H1 (cell line): ENCODE results near the gene RELA. TPM values are rescaled to one million over a fixed set of nuclear protein-coding genes. Genes with fewer than 3 reads are reported as not detected.

ENCODE experiments used
- CTCF ChIA-PET: fragments of 300-600 bp; sonication (Branson Sonifier 250); formaldehyde crosslinking; loops from one replicate; lab custom pipeline; 2021; ENCODE audit not compliant: partially characterized antibody; lab: Charles Lee
- POLR2A ChIA-PET: fragments of 300-600 bp; sonication (Branson Sonifier 250); formaldehyde crosslinking; loops from one replicate; lab custom pipeline; 2021; ENCODE audit warnings: inconsistent platforms; ENCODE audit not compliant: partially characterized antibody; lab: Charles Lee
- DNase-seq, 2 experiments: peaks; one replicate each; pipeline versions ENCODE4 v3.0.0 to v3.0.0-alpha.2; 2010 to 2022; ENCODE audit warnings: low spot score in 2 of 2, low read depth in 1 of 2, mixed read lengths in 1 of 2
- FAIRE-seq: peaks from 2 replicates; lab custom pipeline; 2011; peaks lifted over from hg19 to GRCh38; lab: Jason Lieb, UNC
- H2AFZ ChIP-seq: 2 replicates; pipeline ENCODE4 v1.8.1; 2012; ENCODE audit warnings: low read length, inconsistent platforms
- H2AK5ac ChIP-seq: 2 replicates; pipeline ENCODE4 v1.6.1; 2013; ENCODE audit warnings: low read depth, low read length
- H2BK120ac ChIP-seq: replicated peaks from 2 replicates; pipeline ENCODE3; 2013; ENCODE audit warnings: low read depth, low read length, inconsistent platforms
- H2BK12ac ChIP-seq: 2 replicates; pipeline ENCODE4 v1.6.1; 2013; ENCODE audit warnings: low read depth, low read length
- H2BK15ac ChIP-seq: 2 replicates; pipeline ENCODE4 v1.6.1; 2013; ENCODE audit warnings: low read length
- H2BK20ac ChIP-seq: 2 replicates; pipeline ENCODE4 v1.6.1; 2013; ENCODE audit warnings: low read length
- H2BK5ac ChIP-seq: 2 replicates; pipeline ENCODE4 v1.6.1; 2013; ENCODE audit warnings: low read depth, low read length
- H3K14ac ChIP-seq: 2 replicates; pipeline ENCODE4 v1.6.1; 2013; ENCODE audit warnings: inconsistent platforms; ENCODE audit not compliant: insufficient read length
- H3K18ac ChIP-seq: 2 replicates; pipeline ENCODE4 v1.6.1; 2013; ENCODE audit warnings: low read length; ENCODE audit errors: extremely low read depth
- H3K23ac ChIP-seq: 2 replicates; pipeline ENCODE4 v1.6.1; 2013; ENCODE audit warnings: inconsistent platforms; ENCODE audit not compliant: insufficient read length
- H3K23me2 ChIP-seq: 2 replicates; pipeline ENCODE4 v1.6.1; 2013; ENCODE audit warnings: low read depth, low read length
- H3K27ac ChIP-seq: 2 replicates; pipeline ENCODE4 v1.6.1; 2011; ENCODE audit warnings: low read depth, low read length, inconsistent platforms
- H3K27me3 ChIP-seq, 4 experiments: replicated peaks in 1 of 4; 1 replicate in 1 of 4; 2 replicates in 3 of 4; pipeline versions ENCODE4 v1.6.1 to v1.8.1; 2011 to 2013; ENCODE audit warnings: low read length in 3 of 4, mild to moderate bottlenecking in 3 of 4, inconsistent platforms in 2 of 4, mixed read lengths in 2 of 4, moderate library complexity in 1 of 4; ENCODE audit not compliant: control insufficient read depth in 3 of 4, insufficient read depth in 3 of 4; ENCODE audit errors: extremely low read depth in 1 of 4
- H3K36me3 ChIP-seq, 4 experiments: 2 replicates each; pipeline versions ENCODE4 v1.6.1 to v1.8.1; 2011 to 2013; ENCODE audit warnings: mild to moderate bottlenecking in 4 of 4, low read length in 3 of 4, moderate library complexity in 2 of 4, control low read depth in 1 of 4, inconsistent platforms in 1 of 4; ENCODE audit not compliant: insufficient read depth in 4 of 4, control insufficient read depth in 2 of 4
- H3K4ac ChIP-seq: replicated peaks from 2 replicates; pipeline ENCODE3; 2013; ENCODE audit warnings: low read length, low read depth, mixed read lengths, inconsistent platforms; ENCODE audit not compliant: insufficient read length
- H3K4me1 ChIP-seq, 4 experiments: replicated peaks in 1 of 4; 1 replicate in 1 of 4; 2 replicates in 3 of 4; pipeline versions ENCODE4 v1.6.1 to v1.8.1; 2011 to 2013; ENCODE audit warnings: low read length in 3 of 4, inconsistent platforms in 2 of 4, mixed read lengths in 1 of 4; ENCODE audit not compliant: insufficient read depth in 4 of 4, control insufficient read depth in 3 of 4
- H3K4me2 ChIP-seq, 2 experiments: 2 replicates each; pipeline versions ENCODE4 v1.6.1 to v1.8.1; 2011 to 2013; ENCODE audit warnings: low read depth in 2 of 2, low read length in 2 of 2, control low read depth in 1 of 2, inconsistent platforms in 1 of 2, mild to moderate bottlenecking in 1 of 2; ENCODE audit not compliant: insufficient read depth in 1 of 2
- H3K4me3 ChIP-seq, 4 experiments: fragments of 200-600, 300-600 bp in 1 of 4; sonication (generic), shearing (Covaris generic), sonication (Bioruptor Twin) in 1 of 4; 2 replicates each; pipeline versions ENCODE4 v1.5.1 to v1.8.1; 2011 to 2016; ENCODE audit warnings: low read length in 4 of 4, low read depth in 3 of 4, control low read depth in 2 of 4, inconsistent platforms in 2 of 4, mild to moderate bottlenecking in 2 of 4, mixed read lengths in 1 of 4, moderate library complexity in 1 of 4; ENCODE audit not compliant: insufficient read depth in 2 of 4; ENCODE audit errors: extremely low read depth in 1 of 4
- H3K56ac ChIP-seq: replicated peaks from 2 replicates; pipeline ENCODE3; 2013; ENCODE audit warnings: low read depth, mild to moderate bottlenecking, mixed read lengths, low read length, inconsistent platforms; ENCODE audit not compliant: insufficient read length
- H3K79me1 ChIP-seq: 2 replicates; pipeline ENCODE4 v1.6.1; 2013; ENCODE audit warnings: low read depth, low read length, control low read depth
- H3K79me2 ChIP-seq, 2 experiments: 2 replicates each; pipeline versions ENCODE4 v1.6.1 to v1.8.1; 2012 to 2013; ENCODE audit warnings: low read length in 2 of 2, mild to moderate bottlenecking in 2 of 2, inconsistent platforms in 1 of 2; ENCODE audit not compliant: insufficient read depth in 2 of 2, control insufficient read depth in 1 of 2
- H3K9ac ChIP-seq, 4 experiments: replicated peaks in 1 of 4; 1 replicate in 1 of 4; 2 replicates in 3 of 4; pipeline versions ENCODE4 v1.6.1 to v1.8.1; 2011 to 2013; ENCODE audit warnings: low read depth in 3 of 4, low read length in 3 of 4, control low read depth in 2 of 4, mild to moderate bottlenecking in 2 of 4, moderate library complexity in 2 of 4, inconsistent platforms in 1 of 4; ENCODE audit errors: extremely low read depth in 1 of 4
- H3K9me3 ChIP-seq, 2 experiments: 2 replicates each; pipeline versions ENCODE4 v1.6.1 to v1.8.1; 2012 to 2013; ENCODE audit warnings: mild to moderate bottlenecking in 2 of 2, moderate library complexity in 2 of 2, control low read depth in 1 of 2, inconsistent platforms in 1 of 2, low read depth in 1 of 2, low read length in 1 of 2, mixed read lengths in 1 of 2; ENCODE audit not compliant: insufficient read depth in 2 of 2
- H4K20me1 ChIP-seq, 2 experiments: replicated peaks in 1 of 2; 2 replicates each; pipeline versions ENCODE3 to v1.8.1; 2011 to 2013; ENCODE audit warnings: inconsistent platforms in 2 of 2, low read length in 2 of 2, mild to moderate bottlenecking in 1 of 2; ENCODE audit not compliant: insufficient read depth in 2 of 2, control insufficient read depth in 1 of 2
- H4K5ac ChIP-seq: 2 replicates; pipeline ENCODE4 v1.6.1; 2013; ENCODE audit warnings: low read length, low read depth, mixed read lengths, inconsistent platforms; ENCODE audit not compliant: insufficient read length
- H4K8ac ChIP-seq: 2 replicates; pipeline ENCODE4 v1.8.0; 2013; ENCODE audit warnings: mild to moderate bottlenecking, moderate library complexity, low read length, inconsistent platforms; ENCODE audit not compliant: insufficient read depth; ENCODE audit errors: extremely low read depth
- H4K91ac ChIP-seq: replicated peaks from 2 replicates; pipeline ENCODE3; 2013; ENCODE audit warnings: low read length, mixed read lengths, inconsistent platforms; ENCODE audit not compliant: insufficient read length
- CBX5 ChIP-seq: fragments of 300-800, 300-1000 bp; sonication (generic); IDR thresholded peaks from 2 replicates; pipeline ENCODE4 v1.7.1; 2016; ENCODE audit warnings: antibody characterized with exemption, low read length, low read depth
- CBX8 ChIP-seq: fragments of 300-800, 300-1000 bp; sonication (generic); IDR thresholded peaks from 2 replicates; pipeline ENCODE4 v1.7.1; 2016; ENCODE audit warnings: low read depth, low read length, borderline replicate concordance
- EP300 ChIP-seq, 2 experiments: IDR thresholded peaks; 1 replicate in 1 of 2; 2 replicates in 1 of 2; pipeline ENCODE4 v1.6.1; 2011 to 2012; ENCODE audit warnings: low read depth in 2 of 2, low read length in 2 of 2, mild to moderate bottlenecking in 2 of 2, borderline replicate concordance in 1 of 2, inconsistent platforms in 1 of 2, moderate library complexity in 1 of 2
- GTF2F1 ChIP-seq: IDR thresholded peaks from 2 replicates; pipeline ENCODE4 v1.6.1; 2012; ENCODE audit warnings: low read depth, low read length, improper control_type of control experiment, borderline replicate concordance
- JUND ChIP-seq: IDR thresholded peaks from 2 replicates; pipeline ENCODE4 v1.6.1; 2011; ENCODE audit warnings: mild to moderate bottlenecking, improper control_type of control experiment, low read length
- POLR2A ChIP-seq, 2 experiments: IDR thresholded peaks; 1 replicate in 1 of 2; 2 replicates in 1 of 2; pipeline ENCODE4 v1.6.1; 2011; ENCODE audit warnings: low read depth in 2 of 2, low read length in 2 of 2, mild to moderate bottlenecking in 2 of 2; ENCODE audit errors: control extremely low read depth in 1 of 2
- POLR2AphosphoS5 ChIP-seq: IDR thresholded peaks from 2 replicates; pipeline ENCODE4 v1.6.1; 2011; ENCODE audit warnings: low read depth, low read length
- RAD21 ChIP-seq, 2 experiments: IDR thresholded peaks in 1 of 2; conservative IDR thresholded peaks in 1 of 2; 2 replicates each; pipeline ENCODE4 v1.6.1; 2011; ENCODE audit warnings: low read depth in 2 of 2, low read length in 2 of 2, improper control_type of control experiment in 1 of 2, inconsistent platforms in 1 of 2, mild to moderate bottlenecking in 1 of 2, moderate library complexity in 1 of 2
- SP4 ChIP-seq: IDR thresholded peaks from 2 replicates; pipeline ENCODE4 v1.6.1; 2012; ENCODE audit warnings: low read length, inconsistent platforms
- WGBS, 2 experiments: shearing (Covaris generic) in 1 of 2; methylation state at CpG; one replicate each; pipeline versions ENCODE4 v1.1.6 to v1.1.7; 2013 to 2015; ENCODE audit warnings: low lambda C conversion rate in 2 of 2, mixed read lengths in 2 of 2, inconsistent platforms in 1 of 2, low coverage in 1 of 2, missing lambda C conversion rate in 1 of 2; ENCODE audit not compliant: insufficient replicate concordance in 2 of 2, insufficient coverage in 1 of 2, insufficient read length in 1 of 2; ENCODE audit errors: extremely low coverage in 1 of 2, missing lambda C conversion rate in 1 of 2; 5-methylcytosine and 5-hydroxymethylcytosine counted together
- polyA plus RNA-seq, 7 experiments: library from polyadenylated mRNA; depleted of rRNA in 3 of 7; stranded (reverse) in 5 of 7; unstranded in 2 of 7; fragments of >200 nt in 5 of 7; fragments of 200-250 nt in 2 of 7; gene quantifications; 1 replicate in 5 of 7; 2 replicates in 1 of 7; 4 replicates in 1 of 7; pipeline versions ENCODE4 v1.2.1 to v1.2.3, GENCODE V29; 2011 to 2013; ENCODE audit warnings: missing spikeins in 2 of 7, mixed read lengths in 2 of 7
- total RNA-seq: library from RNA; stranded (reverse); fragmentation: NEBNext Ultra II Directional; extraction: Animal tissue kit (Norgen Biotek cat#: 25700); gene quantifications from 2 replicates; pipeline ENCODE4 v1.2.1, GENCODE V29; 2021
- TF ChIP-seq, protein P1 (sequence below): IDR thresholded peaks from 2 replicates; pipeline ENCODE4 v1.6.1; 2012; ENCODE audit warnings: inconsistent platforms

Gene RELA
- total and polyA plus RNA-seq, 2 of the 8 experiments (the other 6 are each of a cell fraction or from before 2014, with no cell fraction given), result 21.9 to 27.5 TPM

DNA sequence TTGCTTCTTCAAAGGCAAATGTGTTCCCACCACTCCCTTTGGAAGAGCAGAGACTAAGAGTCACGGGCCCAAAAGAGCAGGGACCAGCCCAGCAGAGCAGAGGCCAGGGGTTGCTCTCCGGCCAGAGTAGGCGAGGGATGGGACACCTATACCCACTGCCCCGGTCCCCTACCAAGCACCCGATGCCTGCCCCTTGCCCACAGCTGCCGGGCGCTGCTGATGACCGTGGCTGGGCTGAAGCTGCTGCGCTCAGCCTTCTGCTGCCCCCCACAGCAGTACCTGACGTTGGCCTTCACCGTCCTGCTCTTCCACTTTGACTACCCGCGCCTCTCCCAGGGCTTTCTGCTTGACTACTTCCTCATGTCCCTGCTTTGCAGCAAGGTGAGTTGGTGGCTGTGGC is 35.5 kb downstream of the RELA start:
- Histone ChIP-seq H3K9ac (no peak overlapping the region), H3K4me2 (no peak overlapping the region), H3K56ac (no peak overlapping the region), H3K27me3 (no peaks in the 10 kb centered on the region), H3K4me1 (no peaks in the 10 kb centered on the region), H3K23ac (no peak overlapping the region), H2BK5ac (no peak overlapping the region), H3K23me2 (no peaks in the 10 kb centered on the region), H3K18ac (no peak overlapping the region), H4K8ac (no peak overlapping the region), H3K4ac (no peak overlapping the region), H4K20me1 (peaks cover 0 to 30% of the 10 kb centered on the region in 2 experiments), H2BK15ac (no peak overlapping the region), H2AFZ (no peak overlapping the region), H3K79me1 (no peaks in the 10 kb centered on the region; the same call in 1 of the 2 replicates), H2BK12ac (no peak overlapping the region), H4K5ac (no peak overlapping the region), H3K27ac (no peak overlapping the region), H3K9me3 (no peaks in the 10 kb centered on the region), H4K91ac (no peak overlapping the region), H3K36me3 (peaks cover 27 to 55% (median 43%) of the 10 kb centered on the region in 4 experiments; a peak in 7 of 8 replicates), H2BK20ac (no peak overlapping the region), H3K79me2 (no peaks in the 10 kb centered on the region), H2AK5ac (no peak overlapping the region), H3K14ac (no peak overlapping the region), H3K4me3 (no peak overlapping the region), H2BK120ac (no peak overlapping the region)
- CTCF ChIA-PET, result interaction anchor here (0.6 to 3.0 kb wide), 7 partner anchors 10 to 202 kb away, joined by 3 to 14 read pairs (median 5); partner anchors contain the start of gene SIPA1
- TF ChIP-seq, protein P1, sequence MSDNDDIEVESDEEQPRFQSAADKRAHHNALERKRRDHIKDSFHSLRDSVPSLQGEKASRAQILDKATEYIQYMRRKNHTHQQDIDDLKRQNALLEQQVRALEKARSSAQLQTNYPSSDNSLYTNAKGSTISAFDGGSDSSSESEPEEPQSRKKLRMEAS, result no peak
- TF ChIP-seq JUND (no peak), GTF2F1 (no peak), POLR2AphosphoS5 (no peak), RAD21 (IDR thresholded peaks at IDR 0.05 in 1 of 2, conservative IDR thresholded peaks at IDR 0.05 in 1 of 2; ENCODE audit: low read depth in 2 of 2, low read length in 2 of 2) (no peak), EP300 (IDR thresholded peaks at IDR 0.05; ENCODE audit: borderline replicate concordance in 1 of 2, low read depth in 2 of 2, low read length in 2 of 2) (no peak), CBX8 (no peak), CBX5 (no peak), POLR2A (IDR thresholded peaks at IDR 0.05; ENCODE audit: control extremely low read depth in 1 of 2, low read depth in 2 of 2, low read length in 2 of 2) (no peak), SP4 (no peak)
- WGBS, 2 experiments, result 92% methylated on average over 12 of the region's 13 CpGs; no CpG with 5 or more reads in 1 of the 2 experiments
- DNase-seq (no peak), FAIRE-seq (no peak)
- POLR2A ChIA-PET, result interaction anchor here (1.1 to 4.1 kb wide), 8 partner anchors 9 to 31 kb away, joined by 4 to 40 read pairs (median 6); partner anchors contain the start of genes PCNX3 and SIPA1
